HepG2 (cell line): ENCODE results near the gene CLCN2. TPM values are rescaled to one million over a fixed set of nuclear protein-coding genes. Genes with fewer than 3 reads are reported as not detected.

Experiments used
- ATAC-seq: fragments of 200-7000 bp; cut with Tn5 transposase; 3 replicates; pipeline ENCODE4 v1.9.1; 2020; ENCODE audit warnings: mild to moderate bottlenecking, moderate library complexity
- BruUV-seq: library from RNA; stranded (reverse); fragments of 400-500 nt; replicated peaks from 2 replicates; lab custom pipeline; 2021; lab: Mats Ljungman, UMichigan
- CTCF ChIA-PET: fragments of 300-600 bp; formaldehyde crosslinking; extraction: SDS; loops from one replicate; lab custom pipeline; 2021; ENCODE audit warnings: low total read pairs, inconsistent platforms, low intra/inter-chr PET ratio; lab: Yijun Ruan, JAX
- POLR2A ChIA-PET: fragments of 350-600 bp; sonication (Branson Sonifier 250); formaldehyde crosslinking; loops from one replicate; lab custom pipeline; 2020; ENCODE audit warnings: antibody characterized with exemption, inconsistent platforms; lab: Yijun Ruan, JAX
- DNase-seq: peaks from one replicate; pipeline ENCODE4 v3.0.0-alpha.2; 2015; ENCODE audit warnings: low spot score
- FAIRE-seq: peaks from 3 replicates; lab custom pipeline; 2011; peaks lifted over from hg19 to GRCh38; lab: Jason Lieb, UNC
- H2AFZ ChIP-seq: one replicate; pipeline ENCODE4 v1.6.1; 2011; ENCODE audit warnings: low read length, inconsistent platforms
- H3K27ac ChIP-seq: fragments of 300-600 bp; 3 replicates; pipeline ENCODE4 v1.8.0; 2011; ENCODE audit warnings: mixed run types, mild to moderate bottlenecking, mixed read lengths, low read length, inconsistent platforms; ENCODE audit not compliant: insufficient read depth; ENCODE audit errors: extremely low read length
- H3K27me3 ChIP-seq, 2 experiments: fragments of 200-600 bp in 1 of 2; 2 replicates in 1 of 2; 3 replicates in 1 of 2; pipeline versions ENCODE4 v1.6.0 to v1.8.0; 2011; ENCODE audit warnings: low read length in 2 of 2, mild to moderate bottlenecking in 2 of 2, moderate library complexity in 2 of 2, inconsistent platforms in 1 of 2; ENCODE audit not compliant: insufficient read depth in 2 of 2, control insufficient read depth in 1 of 2
- H3K36me3 ChIP-seq, 2 experiments: fragments of 200-600 bp in 1 of 2; replicated peaks in 1 of 2; 2 replicates in 1 of 2; 3 replicates in 1 of 2; pipeline versions ENCODE4 v1.5.1 to v1.8.0; 2011; ENCODE audit warnings: low read length in 2 of 2, inconsistent platforms in 1 of 2; ENCODE audit not compliant: insufficient read depth in 2 of 2, control insufficient read depth in 1 of 2
- H3K4me1 ChIP-seq: 2 replicates; pipeline ENCODE4 v1.5.1; 2012; ENCODE audit warnings: low read length, inconsistent platforms; ENCODE audit not compliant: insufficient read depth
- H3K4me2 ChIP-seq: 2 replicates; pipeline ENCODE4 v1.6.0; 2011; ENCODE audit warnings: low read depth, low read length, inconsistent platforms
- H3K4me3 ChIP-seq, 3 experiments: fragments of 200-600 bp in 1 of 3; sonication (generic), shearing (Covaris generic) in 1 of 3; replicated peaks in 1 of 3; 2 replicates each; pipeline ENCODE4 v1.5.1; 2011 to 2016; ENCODE audit warnings: low read length in 3 of 3, inconsistent platforms in 2 of 3, low read depth in 2 of 3, mild to moderate bottlenecking in 2 of 3, control low read depth in 1 of 3, mixed read lengths in 1 of 3; ENCODE audit not compliant: insufficient read depth in 1 of 3
- H3K79me2 ChIP-seq: one replicate; pipeline ENCODE4 v1.6.1; 2011; ENCODE audit warnings: low read length, inconsistent platforms; ENCODE audit not compliant: insufficient read depth
- H3K9ac ChIP-seq: 2 replicates; pipeline ENCODE4 v1.6.0; 2011; ENCODE audit warnings: mild to moderate bottlenecking, low read depth, low read length, inconsistent platforms; ENCODE audit not compliant: insufficient read depth
- H3K9me3 ChIP-seq: 2 replicates; pipeline ENCODE4 v1.5.1; 2012; ENCODE audit warnings: mild to moderate bottlenecking, low read length
- H4K20me1 ChIP-seq: 2 replicates; pipeline ENCODE4 v1.6.0; 2011; ENCODE audit warnings: inconsistent platforms, mild to moderate bottlenecking, low read length, moderate library complexity; ENCODE audit not compliant: insufficient read depth
- POLR2G ChIP-seq: fragments of 200-400 bp; formaldehyde crosslinking; IDR thresholded peaks from 2 replicates; pipeline ENCODE4 v1.6.1; 2018; ENCODE audit warnings: mild to moderate bottlenecking, low read depth, low read length, moderate library complexity
- RBM22 ChIP-seq: fragments of 200-400 bp; formaldehyde crosslinking; optimal IDR thresholded peaks from 2 replicates; pipeline ENCODE3; 2017; ENCODE audit warnings: mild to moderate bottlenecking, low read length, moderate library complexity
- ZNF530 ChIP-seq: sonication (generic); formaldehyde crosslinking; IDR thresholded peaks from 2 replicates; pipeline ENCODE4 v1.5.0; 2020; ENCODE audit warnings: low read depth, mild to moderate bottlenecking, missing genetic modification reagents
- ZNF574 ChIP-seq: sonication (generic); formaldehyde crosslinking; IDR thresholded peaks from 2 replicates; pipeline ENCODE4 v1.4.0; 2020; ENCODE audit warnings: missing genetic modification reagents
- WGBS: methylation state at CpG from one replicate; pipeline ENCODE4 v1.1.6; 2017; ENCODE audit warnings: low lambda C conversion rate; 5-methylcytosine and 5-hydroxymethylcytosine counted together
- in situ Hi-C: cut with HindIII; loops from 2 replicates; pipeline ENCODE4 v1.10.0; 2017; ENCODE audit warnings: low pct_unique_long_range_greater_than_20kb; ENCODE audit not compliant: extremely low pct_ligation_motif_present
- intact Hi-C: fragments of 100-400 bp; cut with micrococcal nuclease; formaldehyde crosslinking; loops from one replicate; pipeline ENCODE4 v1.10.0; 2022; ENCODE audit not compliant: unreplicated experiment
- polyA plus RNA-seq, 8 experiments: library from polyadenylated mRNA; depleted of rRNA in 3 of 8; stranded (reverse) in 7 of 8; unstranded in 1 of 8; fragments of >200 nt; fragmentation: Illumina TruSeq in 4 of 8; extraction: Trizol in 4 of 8; gene quantifications; 2 replicates each; pipeline versions ENCODE4 v1.2.1 to v1.2.3, GENCODE V29; 2011 to 2016; ENCODE audit warnings: low read depth in 4 of 8, missing spikeins in 1 of 8, mixed read lengths in 1 of 8; ENCODE audit not compliant: insufficient read depth in 1 of 8
- total RNA-seq, 5 experiments: library from RNA; depleted of rRNA; stranded (reverse); fragments of >200 nt; fragmentation: Illumina TruSeq; extraction: Trizol; gene quantifications; 2 replicates each; pipeline ENCODE4 v1.2.3, GENCODE V29; 2016; ENCODE audit warnings: low read depth in 1 of 5

CLCN2 gene
- total and polyA plus RNA-seq, 2 of the 13 experiments (the other 11 are each of a cell fraction or from before 2014, with no cell fraction given) = 11.4 to 13.5 TPM

GRCh38 chr3:184333190-184333589, 28.2 kb downstream of the CLCN2 start:
- Histone ChIP-seq H3K4me2 (no peak overlapping the region), H3K27me3 (no peaks in the 10 kb centered on the region; a peak in 1 of 5 replicates), H4K20me1 (peaks cover 19% of the 10 kb centered on the region; the same call in 1 of the 2 replicates), H3K27ac (no peak overlapping the region), H3K79me2 (peaks cover 16% of the 10 kb centered on the region), H3K36me3 (peaks cover 31 to 59% of the 10 kb centered on the region in 2 experiments), H3K9me3 (no peaks in the 10 kb centered on the region), H3K4me3 (no peak overlapping the region), H3K4me1 (peaks cover 18% of the 10 kb centered on the region), H3K9ac (no peak overlapping the region), H2AFZ (no peak overlapping the region)
- in situ Hi-C loops (no loop called here), intact Hi-C loops (no loop called here)
- ChIA-PET CTCF (no interaction called here), POLR2A (interaction anchor here (1.0 to 1.4 kb wide), 2 partner anchors 15 to 17 kb away, joined by 3 read pairs; no protein-coding TSS in a partner anchor)
- TF ChIP-seq ZNF530 (CRISPR knock-in tag) = no peak
- TF ChIP-seq POLR2G = 0 out of 2 replicates have a peak, but pooled peaks have one; percentile 5
- no peak for TF ChIP-seq ZNF574
- peak; percentile 9 for TF ChIP-seq RBM22
- ATAC-seq (no peak), FAIRE-seq (no peak), DNase-seq (no peak)
- 97% methylated on average over 6 of the region's 6 CpGs for WGBS
- BruUV-seq = TSS peak; percentile 31
